ENCODE data around the gene ZNRD2.

Gene ZNRD2

GRCh38 chr11:65578667-65579066 is 8.4 kb downstream of the ZNRD2 start:
- in situ Hi-C loops (cut with MboI; ENCODE audit: low sequenced_read_pairs, unreplicated experiment): no loop called here
- TF ChIP-seq, protein P1, sequence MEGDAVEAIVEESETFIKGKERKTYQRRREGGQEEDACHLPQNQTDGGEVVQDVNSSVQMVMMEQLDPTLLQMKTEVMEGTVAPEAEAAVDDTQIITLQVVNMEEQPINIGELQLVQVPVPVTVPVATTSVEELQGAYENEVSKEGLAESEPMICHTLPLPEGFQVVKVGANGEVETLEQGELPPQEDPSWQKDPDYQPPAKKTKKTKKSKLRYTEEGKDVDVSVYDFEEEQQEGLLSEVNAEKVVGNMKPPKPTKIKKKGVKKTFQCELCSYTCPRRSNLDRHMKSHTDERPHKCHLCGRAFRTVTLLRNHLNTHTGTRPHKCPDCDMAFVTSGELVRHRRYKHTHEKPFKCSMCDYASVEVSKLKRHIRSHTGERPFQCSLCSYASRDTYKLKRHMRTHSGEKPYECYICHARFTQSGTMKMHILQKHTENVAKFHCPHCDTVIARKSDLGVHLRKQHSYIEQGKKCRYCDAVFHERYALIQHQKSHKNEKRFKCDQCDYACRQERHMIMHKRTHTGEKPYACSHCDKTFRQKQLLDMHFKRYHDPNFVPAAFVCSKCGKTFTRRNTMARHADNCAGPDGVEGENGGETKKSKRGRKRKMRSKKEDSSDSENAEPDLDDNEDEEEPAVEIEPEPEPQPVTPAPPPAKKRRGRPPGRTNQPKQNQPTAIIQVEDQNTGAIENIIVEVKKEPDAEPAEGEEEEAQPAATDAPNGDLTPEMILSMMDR (IDR thresholded peaks at IDR 0.05; ENCODE audit: borderline replicate concordance, control extremely low read depth, extremely low read depth, insufficient read depth, missing control alignments): no peak
- DNase-seq (ENCODE audit: low spot score): no peak

DNA sequence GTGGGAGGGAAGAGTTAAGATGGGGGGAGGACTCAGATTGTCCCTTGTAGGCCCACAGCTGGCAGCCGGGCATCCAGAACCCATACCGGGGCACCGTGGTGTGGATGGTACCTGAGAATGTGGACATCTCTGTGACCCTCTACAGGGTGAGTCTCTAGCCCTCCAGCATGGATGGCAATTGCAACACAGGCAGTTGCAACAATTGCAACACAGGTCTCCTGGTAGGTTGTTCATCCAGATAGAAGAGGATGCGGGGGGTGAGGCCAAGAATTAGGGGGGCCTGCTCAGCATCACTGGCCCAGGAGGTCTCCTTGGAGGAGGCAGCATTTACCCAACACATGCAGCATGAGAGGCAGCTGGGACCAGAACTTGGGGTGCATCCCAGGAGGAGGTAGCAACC is 9.0 kb downstream of the ZNRD2 start:
- in situ Hi-C loops (cut with MboI; ENCODE audit: low sequenced_read_pairs, unreplicated experiment): no loop called here

GRCh38 chr11:65580031-65580692 is 9.9 kb downstream of the ZNRD2 start:
- TF ChIP-seq, protein P1 (IDR thresholded peaks at IDR 0.05; ENCODE audit: borderline replicate concordance, control extremely low read depth, extremely low read depth, insufficient read depth, missing control alignments): no peak
- in situ Hi-C loops (cut with MboI; ENCODE audit: low sequenced_read_pairs, unreplicated experiment): no loop called here

More for the DNA sequence above, 9.0 kb downstream of the ZNRD2 start:
- TF ChIP-seq, protein P1 (IDR thresholded peaks at IDR 0.05; ENCODE audit: borderline replicate concordance, control extremely low read depth, extremely low read depth, insufficient read depth, missing control alignments): no peak
- no peak for DNase-seq (ENCODE audit: low spot score)

DNA sequence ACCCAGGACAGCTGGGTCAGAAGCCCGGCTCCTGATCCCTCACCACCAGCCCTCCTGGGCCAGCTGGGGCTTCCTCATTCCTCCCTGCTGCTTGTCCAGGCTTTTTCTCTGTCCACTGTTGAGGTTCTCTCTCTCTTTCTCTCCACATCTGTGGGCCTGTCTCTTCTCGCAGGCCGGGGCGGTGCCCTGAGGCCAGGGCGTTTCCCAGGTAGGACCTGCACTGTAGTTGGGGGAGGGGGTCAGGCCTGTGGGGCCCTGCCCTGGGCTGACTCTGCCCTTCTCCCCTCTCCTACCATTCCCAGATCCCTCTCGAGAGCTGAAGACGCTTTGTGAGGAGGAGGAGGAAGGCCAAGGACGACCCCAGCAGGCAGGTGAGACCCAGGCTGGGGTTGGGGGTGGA is 10.5 kb downstream of the ZNRD2 start:
- in situ Hi-C loops (cut with MboI; ENCODE audit: low sequenced_read_pairs, unreplicated experiment): no loop called here
- no peak for DNase-seq (ENCODE audit: low spot score)
- TF ChIP-seq, protein P1 (IDR thresholded peaks at IDR 0.05; ENCODE audit: borderline replicate concordance, control extremely low read depth, extremely low read depth, insufficient read depth, missing control alignments): no peak

More at GRCh38 chr11:65580031-65580692, 9.9 kb downstream of the ZNRD2 start:
- DNase-seq (ENCODE audit: low spot score): no peak

DNA sequence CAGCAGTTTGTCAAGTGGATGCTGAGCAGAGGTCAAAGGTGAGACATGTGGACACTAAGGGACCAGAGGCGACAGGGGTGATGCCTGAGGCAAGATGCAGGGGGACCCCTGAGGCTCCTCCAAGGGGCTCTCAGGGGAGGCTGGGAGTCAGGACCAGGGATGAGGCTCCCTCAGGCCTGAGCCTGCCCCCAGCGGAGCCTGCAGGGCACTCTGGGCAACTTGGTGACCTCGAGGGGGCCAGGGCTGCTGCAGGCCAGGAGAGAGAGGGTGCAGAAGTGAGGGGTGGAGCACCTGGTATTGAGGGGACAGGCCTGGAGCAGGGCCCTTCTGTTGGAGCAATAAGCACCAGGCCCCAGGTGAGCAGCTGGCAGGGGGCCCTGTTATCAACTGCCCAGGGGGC is 11.7 kb downstream of the ZNRD2 start:
- TF ChIP-seq, protein P1 (IDR thresholded peaks at IDR 0.05; ENCODE audit: borderline replicate concordance, control extremely low read depth, extremely low read depth, insufficient read depth, missing control alignments): no peak
- in situ Hi-C loops (cut with MboI; ENCODE audit: low sequenced_read_pairs, unreplicated experiment): no loop called here
- no peak for DNase-seq (ENCODE audit: low spot score)

GRCh38 chr11:65583589-65583988 is 13.3 kb downstream of the ZNRD2 start:
- DNase-seq (ENCODE audit: low spot score): no peak
- in situ Hi-C loops (cut with MboI; ENCODE audit: low sequenced_read_pairs, unreplicated experiment): no loop called here
- TF ChIP-seq, protein P1 (IDR thresholded peaks at IDR 0.05; ENCODE audit: borderline replicate concordance, control extremely low read depth, extremely low read depth, insufficient read depth, missing control alignments): no peak

Measured in GM13976 (cell line).